GM19452 (cell line): ENCODE data around the gene INTS1.

Experiments used
- ATAC-seq: cut with Tn5 transposase; IDR thresholded peaks from one replicate; pipeline ENCODE4 v1.9.1; 2021; ENCODE audit not compliant: unreplicated experiment

Gene INTS1

GRCh38 chr7:1464694-1465093, 39.5 kb downstream of the INTS1 start:
- ATAC-seq = no peak

- ATAC-seq = no peak
Observed at GRCh38 chr7:1463676-1464223, 40.4 kb downstream of the INTS1 start.

- no peak for ATAC-seq
Observed at GRCh38 chr7:1461646-1462375, 42.4 kb downstream of the INTS1 start.

- no peak for ATAC-seq
Observed at GRCh38 chr7:1460821-1461645, 43.2 kb downstream of the INTS1 start.

- no peak for ATAC-seq
Observed at GRCh38 chr7:1459920-1460820, 44.0 kb downstream of the INTS1 start.

GRCh38 chr7:1459512-1459892, 44.7 kb downstream of the INTS1 start:
- peak; percentile 92 for ATAC-seq

- peak; percentile 31 for ATAC-seq
Observed at GRCh38 chr7:1458683-1459511, 45.3 kb downstream of the INTS1 start, which contains the start of gene MICALL2. Gene MICALL2, minus strand, starts transcription at chr7:1459470. Its CDS starts 144 bp downstream, at chr7:1459326.

GRCh38 chr7:1457949-1458682, 46.1 kb downstream of the INTS1 start:
- no peak for ATAC-seq

GRCh38 chr7:1457059-1457948, 46.9 kb downstream of the INTS1 start:
- no peak for ATAC-seq

- ATAC-seq = no peak
Observed at GRCh38 chr7:1455955-1456354, 48.2 kb downstream of the INTS1 start.

- ATAC-seq = no peak
Observed at GRCh38 chr7:1455241-1455939, 48.8 kb downstream of the INTS1 start.

- no peak for ATAC-seq
Observed at GRCh38 chr7:1454542-1454941, 49.6 kb downstream of the INTS1 start.

- ATAC-seq = no peak
Observed at GRCh38 chr7:1452205-1452604, 52.0 kb downstream of the INTS1 start.

GRCh38 chr7:1450987-1451386, 53.2 kb downstream of the INTS1 start:
- no peak for ATAC-seq

- no peak for ATAC-seq
Observed at GRCh38 chr7:1450431-1450830, 53.8 kb downstream of the INTS1 start.

GRCh38 chr7:1449951-1450350, 54.2 kb downstream of the INTS1 start:
- no peak for ATAC-seq

GRCh38 chr7:1449501-1449900, 54.7 kb downstream of the INTS1 start:
- no peak for ATAC-seq

GRCh38 chr7:1448958-1449357, 55.2 kb downstream of the INTS1 start:
- ATAC-seq = no peak
